HepG2 (cell line): Measurements from ENCODE around the gene ARAP1. TPM values are rescaled to one million over a fixed set of nuclear protein-coding genes. Genes with fewer than 3 reads are reported as not detected.

Experiments
- HHEX ChIP-seq: IDR thresholded peaks from 2 replicates; pipeline ENCODE4 v1.6.1; 2016; ENCODE audit warnings: control low read depth
- HNRNPH1 ChIP-seq: fragments of 200-400 bp; formaldehyde crosslinking; optimal IDR thresholded peaks from 2 replicates; pipeline ENCODE3; 2017; ENCODE audit warnings: mild to moderate bottlenecking, low read depth, low read length
- RBM22 ChIP-seq: fragments of 200-400 bp; formaldehyde crosslinking; optimal IDR thresholded peaks from 2 replicates; pipeline ENCODE3; 2017; ENCODE audit warnings: mild to moderate bottlenecking, low read length, moderate library complexity
- RFXAP ChIP-seq: sonication (generic); formaldehyde crosslinking; IDR thresholded peaks from 2 replicates; pipeline ENCODE4 v1.4.0; 2020; ENCODE audit warnings: missing genetic modification reagents, borderline replicate concordance
- SRSF1 ChIP-seq: fragments of 200-400 bp; formaldehyde crosslinking; optimal IDR thresholded peaks from 2 replicates; pipeline ENCODE3; 2017; ENCODE audit warnings: mild to moderate bottlenecking, low read depth, low read length, moderate library complexity
- ZNF256 ChIP-seq: sonication (generic); formaldehyde crosslinking; conservative IDR thresholded peaks from 2 replicates; pipeline ENCODE4 v1.4.0; 2020; ENCODE audit warnings: missing genetic modification reagents
- polyA plus RNA-seq, 8 experiments: library from polyadenylated mRNA; depleted of rRNA in 3 of 8; stranded (reverse) in 7 of 8; unstranded in 1 of 8; fragments of >200 nt; fragmentation: Illumina TruSeq in 4 of 8; extraction: Trizol in 4 of 8; gene quantifications; 2 replicates each; pipeline versions ENCODE4 v1.2.1 to v1.2.3, GENCODE V29; 2011 to 2016; ENCODE audit warnings: low read depth in 4 of 8, missing spikeins in 1 of 8, mixed read lengths in 1 of 8; ENCODE audit not compliant: insufficient read depth in 1 of 8
- total RNA-seq, 5 experiments: library from RNA; depleted of rRNA; stranded (reverse); fragments of >200 nt; fragmentation: Illumina TruSeq; extraction: Trizol; gene quantifications; 2 replicates each; pipeline ENCODE4 v1.2.3, GENCODE V29; 2016; ENCODE audit warnings: low read depth in 1 of 5
- TF ChIP-seq, protein P1 (sequence below): sonication (generic); formaldehyde crosslinking; IDR thresholded peaks from 2 replicates; pipeline ENCODE4 v1.5.1; 2020; ENCODE audit warnings: mild to moderate bottlenecking, missing genetic modification reagents, borderline replicate concordance
- TF ChIP-seq, protein P2 (sequence below): sonication (generic); formaldehyde crosslinking; IDR thresholded peaks from 2 replicates; pipeline ENCODE4 v1.4.0; 2020; ENCODE audit warnings: mild to moderate bottlenecking, missing genetic modification reagents, borderline replicate concordance
- TF ChIP-seq, protein P3 (sequence below): sonication (generic); formaldehyde crosslinking; IDR thresholded peaks from 2 replicates; pipeline ENCODE4 v1.5.1; 2020; ENCODE audit warnings: mild to moderate bottlenecking, missing genetic modification reagents
- TF ChIP-seq, protein P4 (sequence below): sonication (generic); formaldehyde crosslinking; IDR thresholded peaks from 2 replicates; pipeline ENCODE4 v1.8.1; 2023; ENCODE audit warnings: mild to moderate bottlenecking, inconsistent platforms, moderate library complexity, missing genetic modification reagents, borderline replicate concordance

Gene ARAP1
- total and polyA plus RNA-seq, 2 of the 13 experiments (the other 11 are each of a cell fraction or from before 2014, with no cell fraction given): 43.2 to 55.5 TPM

DNA sequence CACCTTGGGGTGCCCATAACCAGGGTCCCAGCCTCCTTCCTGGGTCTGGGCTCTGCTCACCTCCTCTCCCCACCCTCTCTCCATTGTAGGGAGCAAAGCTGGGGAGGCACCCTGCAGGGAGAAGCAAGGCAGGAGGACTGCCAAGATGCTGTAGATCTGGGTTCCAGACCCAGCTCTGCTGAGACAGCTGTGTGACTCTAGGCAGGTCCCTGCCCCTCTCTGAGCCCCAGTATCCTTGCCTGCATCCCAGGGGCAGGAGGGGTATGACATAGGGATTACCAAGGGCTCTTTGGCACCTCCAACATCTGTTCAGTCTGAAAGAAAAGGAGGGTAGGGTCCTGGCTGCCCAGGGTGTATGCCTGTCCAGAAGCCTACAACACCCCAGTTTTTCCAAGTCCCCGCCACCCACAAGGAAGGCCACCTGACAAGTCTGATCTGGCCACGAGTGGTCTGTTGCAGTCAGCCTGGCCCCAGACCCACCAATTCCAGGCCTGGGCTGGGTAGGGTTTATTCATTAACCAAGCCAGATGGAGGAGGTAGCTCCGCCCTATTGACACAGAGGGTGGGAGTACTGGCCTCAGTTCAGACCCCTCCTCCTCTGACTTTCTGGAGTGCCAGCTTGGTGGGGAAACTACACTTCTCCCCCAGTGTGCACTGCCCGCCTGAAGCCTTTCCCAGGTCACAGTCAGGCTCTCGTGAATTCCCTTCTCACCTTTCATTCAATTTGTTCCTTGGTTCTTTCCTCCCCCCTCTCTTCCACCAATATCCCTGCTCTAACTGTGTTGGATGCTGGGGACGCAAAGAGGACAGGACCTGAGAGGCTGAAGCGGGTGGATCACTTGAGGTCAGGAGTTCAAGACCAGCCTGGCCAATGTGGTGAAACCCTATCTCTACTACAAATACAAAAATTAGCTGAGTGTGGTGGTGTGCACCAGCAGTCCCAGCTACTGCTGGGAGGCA lies 26.6 kb upstream of the ARAP1 start (continued):
- TF ChIP-seq, protein P1, sequence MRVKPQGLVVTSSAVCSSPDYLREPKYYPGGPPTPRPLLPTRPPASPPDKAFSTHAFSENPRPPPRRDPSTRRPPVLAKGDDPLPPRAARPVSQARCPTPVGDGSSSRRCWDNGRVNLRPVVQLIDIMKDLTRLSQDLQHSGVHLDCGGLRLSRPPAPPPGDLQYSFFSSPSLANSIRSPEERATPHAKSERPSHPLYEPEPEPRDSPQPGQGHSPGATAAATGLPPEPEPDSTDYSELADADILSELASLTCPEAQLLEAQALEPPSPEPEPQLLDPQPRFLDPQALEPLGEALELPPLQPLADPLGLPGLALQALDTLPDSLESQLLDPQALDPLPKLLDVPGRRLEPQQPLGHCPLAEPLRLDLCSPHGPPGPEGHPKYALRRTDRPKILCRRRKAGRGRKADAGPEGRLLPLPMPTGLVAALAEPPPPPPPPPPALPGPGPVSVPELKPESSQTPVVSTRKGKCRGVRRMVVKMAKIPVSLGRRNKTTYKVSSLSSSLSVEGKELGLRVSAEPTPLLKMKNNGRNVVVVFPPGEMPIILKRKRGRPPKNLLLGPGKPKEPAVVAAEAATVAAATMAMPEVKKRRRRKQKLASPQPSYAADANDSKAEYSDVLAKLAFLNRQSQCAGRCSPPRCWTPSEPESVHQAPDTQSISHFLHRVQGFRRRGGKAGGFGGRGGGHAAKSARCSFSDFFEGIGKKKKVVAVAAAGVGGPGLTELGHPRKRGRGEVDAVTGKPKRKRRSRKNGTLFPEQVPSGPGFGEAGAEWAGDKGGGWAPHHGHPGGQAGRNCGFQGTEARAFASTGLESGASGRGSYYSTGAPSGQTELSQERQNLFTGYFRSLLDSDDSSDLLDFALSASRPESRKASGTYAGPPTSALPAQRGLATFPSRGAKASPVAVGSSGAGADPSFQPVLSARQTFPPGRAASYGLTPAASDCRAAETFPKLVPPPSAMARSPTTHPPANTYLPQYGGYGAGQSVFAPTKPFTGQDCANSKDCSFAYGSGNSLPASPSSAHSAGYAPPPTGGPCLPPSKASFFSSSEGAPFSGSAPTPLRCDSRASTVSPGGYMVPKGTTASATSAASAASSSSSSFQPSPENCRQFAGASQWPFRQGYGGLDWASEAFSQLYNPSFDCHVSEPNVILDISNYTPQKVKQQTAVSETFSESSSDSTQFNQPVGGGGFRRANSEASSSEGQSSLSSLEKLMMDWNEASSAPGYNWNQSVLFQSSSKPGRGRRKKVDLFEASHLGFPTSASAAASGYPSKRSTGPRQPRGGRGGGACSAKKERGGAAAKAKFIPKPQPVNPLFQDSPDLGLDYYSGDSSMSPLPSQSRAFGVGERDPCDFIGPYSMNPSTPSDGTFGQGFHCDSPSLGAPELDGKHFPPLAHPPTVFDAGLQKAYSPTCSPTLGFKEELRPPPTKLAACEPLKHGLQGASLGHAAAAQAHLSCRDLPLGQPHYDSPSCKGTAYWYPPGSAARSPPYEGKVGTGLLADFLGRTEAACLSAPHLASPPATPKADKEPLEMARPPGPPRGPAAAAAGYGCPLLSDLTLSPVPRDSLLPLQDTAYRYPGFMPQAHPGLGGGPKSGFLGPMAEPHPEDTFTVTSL (CRISPR knock-in tag): 0 out of 2 replicates have a peak, but pooled peaks have one; percentile 28
- TF ChIP-seq, protein P2, sequence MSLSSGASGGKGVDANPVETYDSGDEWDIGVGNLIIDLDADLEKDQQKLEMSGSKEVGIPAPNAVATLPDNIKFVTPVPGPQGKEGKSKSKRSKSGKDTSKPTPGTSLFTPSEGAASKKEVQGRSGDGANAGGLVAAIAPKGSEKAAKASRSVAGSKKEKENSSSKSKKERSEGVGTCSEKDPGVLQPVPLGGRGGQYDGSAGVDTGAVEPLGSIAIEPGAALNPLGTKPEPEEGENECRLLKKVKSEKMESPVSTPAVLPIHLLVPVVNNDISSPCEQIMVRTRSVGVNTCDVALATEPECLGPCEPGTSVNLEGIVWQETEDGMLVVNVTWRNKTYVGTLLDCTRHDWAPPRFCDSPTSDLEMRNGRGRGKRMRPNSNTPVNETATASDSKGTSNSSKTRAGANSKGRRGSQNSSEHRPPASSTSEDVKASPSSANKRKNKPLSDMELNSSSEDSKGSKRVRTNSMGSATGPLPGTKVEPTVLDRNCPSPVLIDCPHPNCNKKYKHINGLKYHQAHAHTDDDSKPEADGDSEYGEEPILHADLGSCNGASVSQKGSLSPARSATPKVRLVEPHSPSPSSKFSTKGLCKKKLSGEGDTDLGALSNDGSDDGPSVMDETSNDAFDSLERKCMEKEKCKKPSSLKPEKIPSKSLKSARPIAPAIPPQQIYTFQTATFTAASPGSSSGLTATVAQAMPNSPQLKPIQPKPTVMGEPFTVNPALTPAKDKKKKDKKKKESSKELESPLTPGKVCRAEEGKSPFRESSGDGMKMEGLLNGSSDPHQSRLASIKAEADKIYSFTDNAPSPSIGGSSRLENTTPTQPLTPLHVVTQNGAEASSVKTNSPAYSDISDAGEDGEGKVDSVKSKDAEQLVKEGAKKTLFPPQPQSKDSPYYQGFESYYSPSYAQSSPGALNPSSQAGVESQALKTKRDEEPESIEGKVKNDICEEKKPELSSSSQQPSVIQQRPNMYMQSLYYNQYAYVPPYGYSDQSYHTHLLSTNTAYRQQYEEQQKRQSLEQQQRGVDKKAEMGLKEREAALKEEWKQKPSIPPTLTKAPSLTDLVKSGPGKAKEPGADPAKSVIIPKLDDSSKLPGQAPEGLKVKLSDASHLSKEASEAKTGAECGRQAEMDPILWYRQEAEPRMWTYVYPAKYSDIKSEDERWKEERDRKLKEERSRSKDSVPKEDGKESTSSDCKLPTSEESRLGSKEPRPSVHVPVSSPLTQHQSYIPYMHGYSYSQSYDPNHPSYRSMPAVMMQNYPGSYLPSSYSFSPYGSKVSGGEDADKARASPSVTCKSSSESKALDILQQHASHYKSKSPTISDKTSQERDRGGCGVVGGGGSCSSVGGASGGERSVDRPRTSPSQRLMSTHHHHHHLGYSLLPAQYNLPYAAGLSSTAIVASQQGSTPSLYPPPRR: no peak
- TF ChIP-seq, protein P3, sequence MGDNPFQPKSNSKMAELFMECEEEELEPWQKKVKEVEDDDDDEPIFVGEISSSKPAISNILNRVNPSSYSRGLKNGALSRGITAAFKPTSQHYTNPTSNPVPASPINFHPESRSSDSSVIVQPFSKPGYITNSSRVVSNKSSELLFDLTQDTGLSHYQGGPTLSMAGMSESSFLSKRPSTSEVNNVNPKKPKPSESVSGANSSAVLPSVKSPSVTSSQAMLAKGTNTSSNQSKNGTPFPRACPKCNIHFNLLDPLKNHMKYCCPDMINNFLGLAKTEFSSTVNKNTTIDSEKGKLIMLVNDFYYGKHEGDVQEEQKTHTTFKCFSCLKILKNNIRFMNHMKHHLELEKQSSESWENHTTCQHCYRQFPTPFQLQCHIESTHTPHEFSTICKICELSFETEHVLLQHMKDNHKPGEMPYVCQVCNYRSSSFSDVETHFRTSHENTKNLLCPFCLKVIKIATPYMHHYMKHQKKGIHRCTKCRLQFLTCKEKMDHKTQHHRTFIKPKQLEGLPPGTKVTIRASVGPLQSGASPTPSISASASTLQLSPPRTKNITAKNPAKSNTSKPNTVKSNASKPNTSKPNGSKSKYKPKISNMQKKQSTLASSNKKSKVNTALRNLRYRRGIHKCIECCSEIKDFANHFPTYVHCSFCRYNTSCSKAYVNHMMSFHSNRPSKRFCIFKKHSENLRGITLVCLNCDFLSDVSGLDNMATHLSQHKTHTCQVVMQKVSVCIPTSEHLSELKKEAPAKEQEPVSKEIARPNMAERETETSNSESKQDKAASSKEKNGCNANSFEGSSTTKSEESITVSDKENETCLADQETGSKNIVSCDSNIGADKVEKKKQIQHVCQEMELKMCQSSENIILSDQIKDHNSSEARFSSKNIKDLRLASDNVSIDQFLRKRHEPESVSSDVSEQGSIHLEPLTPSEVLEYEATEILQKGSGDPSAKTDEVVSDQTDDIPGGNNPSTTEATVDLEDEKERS (CRISPR knock-in tag): no peak
- no peak for TF ChIP-seq HNRNPH1
- TF ChIP-seq, protein P4, sequence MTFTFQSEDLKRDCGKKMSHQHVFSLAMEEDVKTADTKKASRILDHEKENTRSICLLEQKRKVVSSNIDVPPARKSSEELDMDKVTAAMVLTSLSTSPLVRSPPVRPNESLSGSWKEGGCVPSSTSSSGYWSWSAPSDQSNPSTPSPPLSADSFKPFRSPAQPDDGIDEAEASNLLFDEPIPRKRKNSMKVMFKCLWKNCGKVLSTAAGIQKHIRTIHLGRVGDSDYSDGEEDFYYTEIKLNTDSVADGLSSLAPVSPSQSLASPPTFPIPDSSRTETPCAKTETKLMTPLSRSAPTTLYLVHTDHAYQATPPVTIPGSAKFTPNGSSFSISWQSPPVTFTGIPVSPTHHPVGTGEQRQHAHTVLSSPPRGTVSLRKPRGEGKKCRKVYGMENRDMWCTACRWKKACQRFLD (CRISPR knock-in tag): no peak
- TF ChIP-seq HHEX (CRISPR knock-in tag): no peak
- TF ChIP-seq RFXAP (CRISPR knock-in tag): peak; percentile 47; the same call in 1 of the 2 replicates
- no peak for TF ChIP-seq SRSF1
- TF ChIP-seq RBM22: peak; percentile 31
- TF ChIP-seq ZNF256: no peak
